ENCODE data around the gene GPANK1. TPM values are rescaled to one million over a fixed set of nuclear protein-coding genes. Genes with fewer than 3 reads are reported as not detected.

Gene GPANK1
- total RNA-seq, 1 donor from 2014 or later, result 15.4 TPM

DNA sequence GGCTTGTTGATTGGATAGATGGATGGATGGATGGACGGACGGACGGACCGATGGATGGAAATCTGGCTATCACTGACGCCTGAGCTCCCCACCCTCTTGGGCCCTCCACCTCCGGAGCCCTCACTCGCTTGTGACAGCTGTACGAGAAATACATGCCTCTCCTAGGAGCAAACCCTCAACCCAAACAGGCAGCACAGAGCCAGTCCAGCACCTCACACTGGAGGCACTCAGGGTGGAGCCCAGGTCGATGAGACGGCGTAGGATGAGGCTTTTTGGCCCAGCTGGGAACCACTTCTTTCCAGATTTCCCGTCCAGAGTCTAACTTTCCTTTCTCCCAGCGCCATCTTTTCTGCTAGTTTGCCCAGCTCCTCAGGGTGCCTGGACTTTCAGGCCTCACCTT, 18.8 kb upstream of the GPANK1 start:
- intact Hi-C loops (cut with DNase I), result no loop called here
- no peak for DNase-seq
- H3K9me3 ChIP-seq, result no peaks in the 10 kb centered on the region
- H3K4me3 ChIP-seq, result peak overlapping the region; percentile 41
- H3K4me1 ChIP-seq, result peaks cover 33% of the 10 kb centered on the region
- H3K36me3 ChIP-seq, result peaks cover 41% of the 10 kb centered on the region
- no peak for ATAC-seq
- TF ChIP-seq CTCF (IDR thresholded peaks at IDR 0.05), result no peak
- H3K27me3 ChIP-seq (ENCODE audit: low read depth), result no peaks in the 10 kb centered on the region
- peak overlapping the region; percentile 41 for H3K27ac ChIP-seq

DNA sequence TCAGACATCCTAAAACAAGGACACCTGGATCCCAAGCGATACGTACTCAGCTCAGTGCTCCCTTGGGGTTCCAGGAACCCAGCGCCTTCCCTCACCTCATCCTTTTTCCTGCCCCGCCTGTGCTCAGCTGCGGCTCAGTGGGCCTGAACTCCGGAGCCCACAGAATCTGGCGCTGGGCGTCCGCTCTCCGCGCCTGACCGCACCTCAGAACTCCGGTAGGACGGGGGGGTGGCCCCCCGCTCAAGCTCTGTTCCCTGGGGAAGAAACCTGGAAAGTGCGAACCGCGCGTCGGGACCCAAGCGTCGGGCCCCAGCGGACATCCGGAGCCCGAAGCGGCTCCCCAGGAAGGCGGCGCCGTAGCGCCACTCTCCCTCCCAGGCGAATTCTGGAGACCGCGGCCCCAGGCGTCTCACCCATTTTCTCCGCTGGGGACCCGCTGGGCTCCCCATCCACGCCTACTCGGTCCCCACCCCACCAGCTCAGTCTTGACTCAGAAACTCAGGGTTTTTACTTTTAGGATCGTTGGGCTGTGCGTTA, 16.4 kb upstream of the GPANK1 start:
- intact Hi-C loops (cut with DNase I), result no loop called here
- ATAC-seq, result peak; percentile 51 to 67
- H3K27ac ChIP-seq, result peak overlapping the region; percentile 85

GRCh38 chr6:31680226-31681134, 15.7 kb upstream of the GPANK1 start, which contains the start of gene LY6G5C:
Gene LY6G5C (minus strand): TSS chr6:31681067. CDS start chr6:31680373, 694 bp downstream.
- ATAC-seq, result peak; percentile 87 to 88
- intact Hi-C loops (cut with DNase I), result no loop called here
- peak within 1 kb of the TSS; percentile 64 for H3K4me3 ChIP-seq

More for the DNA sequence above, 16.4 kb upstream of the GPANK1 start:
- Histone ChIP-seq H3K36me3 (peaks cover 17% of the 10 kb centered on the region), H3K4me1 (peaks cover 33% of the 10 kb centered on the region), H3K4me3 (peak overlapping the region; percentile 64), H3K27me3 (ENCODE audit: low read depth) (no peaks in the 10 kb centered on the region), H3K9me3 (no peaks in the 10 kb centered on the region)
- TF ChIP-seq CTCF (IDR thresholded peaks at IDR 0.05), result no peak
- DNase-seq, result peak; percentile 63

DNA sequence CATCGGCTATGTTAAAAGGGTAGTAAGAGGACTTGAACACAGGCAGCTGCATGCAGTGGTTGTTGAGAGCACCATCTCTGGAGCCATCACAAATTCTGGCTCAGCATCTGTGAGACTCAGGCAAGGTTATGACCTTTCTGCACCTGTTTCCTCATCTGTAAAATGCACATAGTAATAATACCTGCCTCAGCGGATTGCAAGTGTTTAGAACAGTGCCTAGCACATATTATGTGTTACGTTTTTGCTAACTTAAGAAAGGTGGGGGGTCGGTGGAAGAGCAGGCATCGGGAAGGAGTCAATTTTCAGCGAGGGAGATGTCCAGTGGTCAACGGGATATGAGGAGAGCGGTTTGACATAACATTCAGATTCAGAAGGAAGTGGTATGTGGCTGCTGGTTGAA, 13.2 kb upstream of the GPANK1 start:
- no peaks in the 10 kb centered on the region for H3K9me3 ChIP-seq
- DNase-seq, result no peak
- ATAC-seq, result no peak
- peaks cover 26% of the 10 kb centered on the region for H3K4me1 ChIP-seq
- H3K27ac ChIP-seq, result no peak overlapping the region
- no peaks in the 10 kb centered on the region for H3K27me3 ChIP-seq (ENCODE audit: low read depth)
- intact Hi-C loops (cut with DNase I), result no loop called here
- H3K36me3 ChIP-seq, result peaks cover 6% of the 10 kb centered on the region
- no peak overlapping the region for H3K4me3 ChIP-seq
- no peak for TF ChIP-seq CTCF (IDR thresholded peaks at IDR 0.05)

More at GRCh38 chr6:31680226-31681134, 15.7 kb upstream of the GPANK1 start, which contains the start of gene LY6G5C:
- peak within 1 kb of the TSS; percentile 85 for H3K27ac ChIP-seq
- DNase-seq, result peak; percentile 88
- H3K9me3 ChIP-seq, result no peaks in the 10 kb centered on the region
- TF ChIP-seq CTCF (IDR thresholded peaks at IDR 0.05), result peak; percentile 75
- peaks cover 10% of the 10 kb centered on the region for H3K36me3 ChIP-seq
- peaks cover 33% of the 10 kb centered on the region for H3K4me1 ChIP-seq
- H3K27me3 ChIP-seq (ENCODE audit: low read depth), result no peaks in the 10 kb centered on the region

DNA sequence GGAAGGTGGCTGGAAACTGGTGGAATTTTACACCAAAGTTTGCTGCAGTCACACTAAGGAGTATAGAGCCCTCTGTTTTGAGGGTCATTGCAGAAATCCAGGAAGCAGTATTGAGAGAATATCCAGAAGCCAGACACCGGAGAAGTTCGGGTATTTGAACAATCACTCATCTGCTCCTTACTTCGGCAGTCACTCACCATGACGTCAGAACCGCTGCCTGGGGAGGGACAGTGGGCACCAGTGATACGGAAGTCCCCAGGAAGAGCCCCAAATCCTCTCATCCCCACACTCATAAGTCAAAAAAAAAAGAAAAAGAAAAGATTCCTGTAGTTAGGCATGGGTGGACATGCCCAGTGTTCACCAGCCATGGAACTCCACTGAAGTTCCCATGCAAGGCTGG, 12.1 kb upstream of the GPANK1 start:
- Histone ChIP-seq H3K9me3 (no peaks in the 10 kb centered on the region), H3K36me3 (peaks cover 17% of the 10 kb centered on the region), H3K27ac (no peak overlapping the region), H3K4me1 (peaks cover 19% of the 10 kb centered on the region), H3K4me3 (no peak overlapping the region), H3K27me3 (ENCODE audit: low read depth) (no peaks in the 10 kb centered on the region)
- no peak for TF ChIP-seq CTCF (IDR thresholded peaks at IDR 0.05)
- DNase-seq (no peak), ATAC-seq (no peak)
- intact Hi-C loops (cut with DNase I), result no loop called here

Data from lower lobe of right lung (tissue), 2 donors.